GM23248 (cell line): Measurements from ENCODE around the gene PRLH. TPM values are rescaled to one million over a fixed set of nuclear protein-coding genes. Genes with fewer than 3 reads are reported as not detected.
A peak's percentile ranks its signal among the peaks of the same experiment; 100 is the strongest.

ENCODE experiments used
- DNase-seq: peaks from one replicate; pipeline ENCODE4 v3.0.0-alpha.2; 2015
- H2AFZ ChIP-seq: fragments of 200-600 bp; sonication (generic); 2 replicates; pipeline ENCODE4 v1.6.1; 2016; ENCODE audit warnings: antibody characterized with exemption
- H3F3A ChIP-seq: fragments of 200-600 bp; sonication (generic); 2 replicates; pipeline ENCODE4 v1.6.1; 2016; ENCODE audit warnings: mild to moderate bottlenecking, antibody characterized with exemption, mixed run types; ENCODE audit not compliant: insufficient read depth
- H3K27ac ChIP-seq: fragments of 200-600 bp; sonication (generic); 2 replicates; pipeline ENCODE4 v1.5.1; 2016; ENCODE audit warnings: mild to moderate bottlenecking
- H3K27me3 ChIP-seq: fragments of 200-600 bp; sonication (generic); replicated peaks from 2 replicates; pipeline ENCODE4 v1.6.1; 2016; ENCODE audit warnings: mild to moderate bottlenecking; ENCODE audit not compliant: insufficient read depth
- H3K36me3 ChIP-seq: fragments of 200-600 bp; sonication (generic); 2 replicates; pipeline ENCODE4 v1.6.1; 2016; ENCODE audit warnings: low read depth, mild to moderate bottlenecking
- H3K4me1 ChIP-seq: fragments of 200-600 bp; sonication (generic); 2 replicates; pipeline ENCODE4 v1.6.1; 2016; ENCODE audit warnings: mild to moderate bottlenecking; ENCODE audit not compliant: insufficient read depth
- H3K4me2 ChIP-seq: fragments of 200-600 bp; sonication (generic); one replicate; pipeline ENCODE4 v1.6.1; 2016; ENCODE audit warnings: mild to moderate bottlenecking; ENCODE audit not compliant: unreplicated experiment
- H3K4me3 ChIP-seq: fragments of 200-600 bp; sonication (generic); 2 replicates; pipeline ENCODE4 v1.5.1; 2016; ENCODE audit warnings: mild to moderate bottlenecking
- H3K79me2 ChIP-seq: fragments of 200-600 bp; sonication (generic); 2 replicates; pipeline ENCODE4 v1.6.1; 2016; ENCODE audit warnings: mild to moderate bottlenecking; ENCODE audit not compliant: insufficient read depth
- H3K9ac ChIP-seq: fragments of 200-600 bp; sonication (generic); 2 replicates; pipeline ENCODE4 v1.6.1; 2016; ENCODE audit warnings: mild to moderate bottlenecking
- H3K9me2 ChIP-seq: fragments of 200-600 bp; sonication (generic); 2 replicates; pipeline ENCODE4 v1.6.1; 2016; ENCODE audit warnings: mixed run types, mild to moderate bottlenecking, moderate library complexity; ENCODE audit not compliant: insufficient read depth
- H3K9me3 ChIP-seq: fragments of 200-600 bp; sonication (generic); one replicate; pipeline ENCODE4 v1.6.1; 2017; ENCODE audit warnings: low read depth
- H4K20me1 ChIP-seq: fragments of 200-600 bp; sonication (generic); 2 replicates; pipeline ENCODE4 v1.6.0; 2016; ENCODE audit not compliant: insufficient read depth
- EZH2 ChIP-seq: fragments of 200-600 bp; sonication (generic); IDR thresholded peaks from 2 replicates; pipeline ENCODE4 v1.6.1; 2018; ENCODE audit warnings: antibody characterized with exemption, mild to moderate bottlenecking; ENCODE audit not compliant: insufficient read depth, poor library complexity, severe bottlenecking
- EZH2phosphoT487 ChIP-seq: fragments of 200-600 bp; sonication (generic); IDR thresholded peaks from 2 replicates; pipeline ENCODE4 v1.6.1; 2018; ENCODE audit warnings: antibody characterized with exemption, moderate library complexity, mild to moderate bottlenecking, low read depth; ENCODE audit not compliant: insufficient read depth
- WGBS, 2 experiments: methylation state at CpG; one replicate each; pipeline ENCODE4 v1.1.6; 2015 to 2017; ENCODE audit warnings: low lambda C conversion rate in 2 of 2, low coverage in 1 of 2; ENCODE audit errors: missing lambda C conversion rate in 2 of 2; 5-methylcytosine and 5-hydroxymethylcytosine counted together
- in situ Hi-C: fragments of 300-500 bp; cut with MboI; formaldehyde crosslinking; loops from 2 replicates; pipeline ENCODE4 v1.15.0; 2020
- polyA plus RNA-seq: library from polyadenylated mRNA; unstranded; fragments of >200 nt; fragmentation: Nextera tagmentation; extraction: Ambion mirVana; gene quantifications from 2 replicates; pipeline ENCODE4 v1.2.1, GENCODE V29; 2016
- total RNA-seq: library from RNA; depleted of rRNA; stranded (reverse); fragments of >200 nt; shearing (Covaris generic); gene quantifications from 2 replicates; pipeline ENCODE4 v1.2.3, GENCODE V29; 2014

PRLH gene
- total and polyA plus RNA-seq, 2 experiments from 2014 or later = not detected

- 76 to 90% methylated on average over 3 to 7 of the region's 7 CpGs for WGBS, 2 experiments
- Histone ChIP-seq H3K9me2 (no peaks in the 10 kb centered on the region), H3F3A (no peaks in the 10 kb centered on the region), H3K27me3 (no peaks in the 10 kb centered on the region), H3K4me2 (no peak overlapping the region), H3K27ac (no peak overlapping the region), H3K4me3 (no peak overlapping the region), H4K20me1 (no peaks in the 10 kb centered on the region), H3K36me3 (no peaks in the 10 kb centered on the region), H3K79me2 (no peaks in the 10 kb centered on the region), H3K9me3 (no peaks in the 10 kb centered on the region), H3K9ac (no peak overlapping the region), H3K4me1 (peaks cover 6% of the 10 kb centered on the region), H2AFZ (peak overlapping the region; percentile 82)
- no peak for DNase-seq
- in situ Hi-C loops = loop anchor here (25.0 kb wide), 1 partner anchor 409 kb away; no protein-coding TSS in a partner anchor
- TF ChIP-seq EZH2phosphoT487 = no peak
Measured at GRCh38 chr2:237571551-237571950, 5.2 kb downstream of the PRLH start.

GRCh38 chr2:237572021-237572741, 5.8 kb downstream of the PRLH start:
- no peaks in the 10 kb centered on the region for H4K20me1 ChIP-seq
- H3K4me3 ChIP-seq = peak overlapping the region; percentile 59
- no peaks in the 10 kb centered on the region for H3K36me3 ChIP-seq
- H3K27me3 ChIP-seq = no peaks in the 10 kb centered on the region
- H3K79me2 ChIP-seq = no peaks in the 10 kb centered on the region
- WGBS, 2 experiments = 6 to 7% methylated on average over 24 of the region's 24 CpGs
- peak overlapping the region; percentile 62 for H3K9ac ChIP-seq
- no peak for TF ChIP-seq EZH2
- no peak for TF ChIP-seq EZH2phosphoT487
- peak overlapping the region; percentile 87 for H3K4me2 ChIP-seq
- in situ Hi-C loops = loop anchor here (25.0 kb wide), 1 partner anchor 410 kb away; no protein-coding TSS in a partner anchor
- no peaks in the 10 kb centered on the region for H3K9me2 ChIP-seq
- no peak overlapping the region for H3K27ac ChIP-seq
- H2AFZ ChIP-seq = peak overlapping the region; percentile 82
- peaks cover 6% of the 10 kb centered on the region for H3K4me1 ChIP-seq
- peak; percentile 98 for DNase-seq
- no peaks in the 10 kb centered on the region for H3K9me3 ChIP-seq
- no peaks in the 10 kb centered on the region for H3F3A ChIP-seq

GRCh38 chr2:237572742-237573101, 6.3 kb downstream of the PRLH start:
- no peak overlapping the region for H3K27ac ChIP-seq
- no peaks in the 10 kb centered on the region for H3K79me2 ChIP-seq
- H3K9me3 ChIP-seq = no peaks in the 10 kb centered on the region
- peaks cover 6% of the 10 kb centered on the region for H3K4me1 ChIP-seq
- H3K36me3 ChIP-seq = no peaks in the 10 kb centered on the region
- no peaks in the 10 kb centered on the region for H3K9me2 ChIP-seq
- H2AFZ ChIP-seq = peak overlapping the region; percentile 82
- WGBS, 2 experiments = 79 to 83% methylated on average over 4 of the region's 4 CpGs
- in situ Hi-C loops = loop anchor here (25.0 kb wide), 1 partner anchor 410 kb away; no protein-coding TSS in a partner anchor
- no peaks in the 10 kb centered on the region for H3F3A ChIP-seq
- no peaks in the 10 kb centered on the region for H4K20me1 ChIP-seq
- H3K4me2 ChIP-seq = no peak overlapping the region
- TF ChIP-seq EZH2 (no peak), EZH2phosphoT487 (no peak)
- 0 out of 2 replicates have a peak overlapping the region, but pooled peaks have one; percentile 62 for H3K9ac ChIP-seq
- no peak overlapping the region for H3K4me3 ChIP-seq
- no peaks in the 10 kb centered on the region for H3K27me3 ChIP-seq
- no peak for DNase-seq

GRCh38 chr2:237573721-237574415, 7.5 kb downstream of the PRLH start:
- Histone ChIP-seq H4K20me1 (no peaks in the 10 kb centered on the region), H2AFZ (no peak overlapping the region), H3F3A (no peaks in the 10 kb centered on the region), H3K27ac (no peak overlapping the region), H3K4me1 (peaks cover 6% of the 10 kb centered on the region), H3K4me3 (no peak overlapping the region), H3K27me3 (no peaks in the 10 kb centered on the region), H3K9me3 (no peaks in the 10 kb centered on the region), H3K9ac (no peak overlapping the region), H3K9me2 (no peaks in the 10 kb centered on the region), H3K4me2 (no peak overlapping the region), H3K36me3 (no peaks in the 10 kb centered on the region), H3K79me2 (no peaks in the 10 kb centered on the region)
- no peak for DNase-seq
- TF ChIP-seq EZH2phosphoT487 (no peak), EZH2 (no peak)
- WGBS, 2 experiments = 94 to 97% methylated on average over 8 of the region's 8 CpGs
- in situ Hi-C loops = loop anchor here (25.0 kb wide), 1 partner anchor 412 kb away; no protein-coding TSS in a partner anchor
